Type B pancreatic cell (in vitro differentiated cells): Measurements from ENCODE around the gene GSTP1. TPM values are rescaled to one million over a fixed set of nuclear protein-coding genes. Genes with fewer than 3 reads are reported as not detected.
"Not testable (repeated sequence)": the region's sequence is repeated elsewhere in the genome, so short reads cannot be mapped to it uniquely, and the experiment has no call there.

Source experiments
- DNase-seq: peaks from one replicate; pipeline ENCODE4 v3.0.0; 2021; ENCODE audit warnings: mixed read lengths; ENCODE audit not compliant: unreplicated experiment; ENCODE audit errors: extremely low spot score
- H3K27ac Mint-ChIP-seq: 2 replicates; pipeline ENCODE4 v1.8.0; 2021; ENCODE audit warnings: mild to moderate bottlenecking, mixed read lengths
- H3K27me3 Mint-ChIP-seq: 2 replicates; pipeline ENCODE4 v1.8.0; 2021; ENCODE audit warnings: mixed read lengths
- H3K36me3 Mint-ChIP-seq: 2 replicates; pipeline ENCODE4 v1.8.0; 2021; ENCODE audit warnings: mixed read lengths
- H3K4me1 Mint-ChIP-seq: one replicate; pipeline ENCODE4 v1.8.0; 2021; ENCODE audit warnings: mixed read lengths; ENCODE audit not compliant: unreplicated experiment
- H3K4me3 Mint-ChIP-seq: 2 replicates; pipeline ENCODE4 v1.8.0; 2021; ENCODE audit warnings: mild to moderate bottlenecking, mixed read lengths
- H3K9me3 Mint-ChIP-seq: 2 replicates; pipeline ENCODE4 v1.8.0; 2021; ENCODE audit warnings: mixed read lengths
- CTCF ChIP-seq: fragments of 200-600 bp; sonication (generic); conservative IDR thresholded peaks from 2 replicates; pipeline ENCODE4 v1.5.0; 2021; ENCODE audit warnings: antibody characterized with exemption, mild to moderate bottlenecking
- total RNA-seq: library from RNA; stranded (reverse); gene quantifications from 2 replicates; pipeline ENCODE4 v1.2.1, GENCODE V29; 2021; ENCODE audit warnings: low replicate concordance

Gene GSTP1
- total RNA-seq, 1 donor from 2014 or later = 1,009 TPM

GRCh38 chr11:67614730-67615714 lies 31.4 kb downstream of the GSTP1 start:
- Mint-ChIP-seq H3K4me3 (peak overlapping the region; percentile 20), H3K9me3 (peaks cover 5% of the 10 kb centered on the region), H3K27me3 (peaks cover 14% of the 10 kb centered on the region), H3K27ac (no peak overlapping the region), H3K4me1 (peaks cover 17% of the 10 kb centered on the region), H3K36me3 (no peaks in the 10 kb centered on the region)
- peak; percentile 70 for DNase-seq
- peak; percentile 66 for TF ChIP-seq CTCF

GRCh38 chr11:67615728-67616430 lies 32.3 kb downstream of the GSTP1 start:
- peaks cover 5% of the 10 kb centered on the region for H3K9me3 Mint-ChIP-seq
- H3K4me3 Mint-ChIP-seq = no peak overlapping the region
- H3K36me3 Mint-ChIP-seq = no peaks in the 10 kb centered on the region
- TF ChIP-seq CTCF = no peak
- no peak for DNase-seq
- H3K4me1 Mint-ChIP-seq = peaks cover 23% of the 10 kb centered on the region
- H3K27ac Mint-ChIP-seq = no peak overlapping the region
- H3K27me3 Mint-ChIP-seq = peaks cover 20% of the 10 kb centered on the region

GRCh38 chr11:67616431-67617242 lies 33.0 kb downstream of the GSTP1 start:
- Mint-ChIP-seq H3K36me3 (no peaks in the 10 kb centered on the region), H3K27ac (peak overlapping the region; percentile 57), H3K27me3 (peaks cover 28% of the 10 kb centered on the region), H3K9me3 (peaks cover 5% of the 10 kb centered on the region), H3K4me3 (no peak overlapping the region), H3K4me1 (peaks cover 27% of the 10 kb centered on the region)
- no peak for DNase-seq
- TF ChIP-seq CTCF = no peak

- TF ChIP-seq CTCF = no peak
- Mint-ChIP-seq H3K36me3 (no peaks in the 10 kb centered on the region), H3K4me3 (peak overlapping the region; percentile 38), H3K4me1 (peaks cover 31% of the 10 kb centered on the region), H3K27ac (peak overlapping the region; percentile 57), H3K27me3 (peaks cover 32% of the 10 kb centered on the region), H3K9me3 (peaks cover 5% of the 10 kb centered on the region)
- no peak for DNase-seq
These were observed 33.8 kb downstream of the GSTP1 start for GRCh38 chr11:67617243-67617953.

GRCh38 chr11:67618901-67619659 lies 35.5 kb downstream of the GSTP1 start:
- not testable (repeated sequence) for H3K27ac Mint-ChIP-seq, DNase-seq, H3K9me3 Mint-ChIP-seq, H3K36me3 Mint-ChIP-seq
- Mint-ChIP-seq H3K4me3 (peak overlapping the region; percentile 95), H3K4me1 (peaks cover 31% of the 10 kb centered on the region), H3K27me3 (peaks cover 35% of the 10 kb centered on the region)

- H3K4me1 Mint-ChIP-seq = peaks cover 31% of the 10 kb centered on the region
- H3K4me3 Mint-ChIP-seq = peak overlapping the region; percentile 95
- H3K27me3 Mint-ChIP-seq = peaks cover 35% of the 10 kb centered on the region
- not testable (repeated sequence) for H3K36me3 Mint-ChIP-seq, H3K9me3 Mint-ChIP-seq, DNase-seq
- peak overlapping the region; percentile 79 for H3K27ac Mint-ChIP-seq
These were observed 36.3 kb downstream of the GSTP1 start for GRCh38 chr11:67619683-67620618.

GRCh38 chr11:67620621-67621020 lies 37.0 kb downstream of the GSTP1 start:
- H3K9me3 Mint-ChIP-seq, H3K36me3 Mint-ChIP-seq: not testable (repeated sequence)
- DNase-seq = peak; percentile 69
- peaks cover 35% of the 10 kb centered on the region for H3K27me3 Mint-ChIP-seq
- peak overlapping the region; percentile 95 for H3K4me3 Mint-ChIP-seq
- peaks cover 31% of the 10 kb centered on the region for H3K4me1 Mint-ChIP-seq
- peak overlapping the region; percentile 79 for H3K27ac Mint-ChIP-seq
